NCI-H2107 treated with DMSO at 0.1 percent for 48 hours (cell line): ENCODE measurements around the gene UCHL5.
"Not testable (repeated sequence)": the region's sequence is repeated elsewhere in the genome, so short reads cannot be mapped to it uniquely, and the experiment has no call there.

Source experiments
- DNase-seq: peaks from one replicate; lab custom pipeline; 2025; ENCODE audit not compliant: unreplicated experiment; lab: John Stamatoyannopoulos, UW

Gene UCHL5

GRCh38 chr1:193013005-193013404 lies 46.2 kb downstream of the UCHL5 start:
- no peak for DNase-seq

GRCh38 chr1:193011406-193011805 lies 47.8 kb downstream of the UCHL5 start:
- no peak for DNase-seq

- no peak for DNase-seq
These were observed 49.7 kb downstream of the UCHL5 start for GRCh38 chr1:193009501-193009900.

GRCh38 chr1:193005785-193006184 lies 53.4 kb downstream of the UCHL5 start:
- no peak for DNase-seq

- DNase-seq = no peak
These were observed 60.6 kb downstream of the UCHL5 start for GRCh38 chr1:192998536-192998935.

- no peak for DNase-seq
These were observed 65.0 kb downstream of the UCHL5 start for GRCh38 chr1:192994141-192994540.

- DNase-seq = no peak
These were observed 65.6 kb downstream of the UCHL5 start for GRCh38 chr1:192993426-192994085.

- DNase-seq = not testable (repeated sequence)
These were observed 72.3 kb downstream of the UCHL5 start for GRCh38 chr1:192986748-192987334.

- DNase-seq = no peak
These were observed 72.9 kb downstream of the UCHL5 start for GRCh38 chr1:192986110-192986747.

- no peak for DNase-seq
These were observed 75.1 kb downstream of the UCHL5 start for GRCh38 chr1:192984080-192984479.

GRCh38 chr1:192983349-192983980 lies 75.7 kb downstream of the UCHL5 start:
- DNase-seq = no peak

- no peak for DNase-seq
These were observed 78.3 kb downstream of the UCHL5 start for GRCh38 chr1:192980856-192981255.

- not testable (repeated sequence) for DNase-seq
These were observed 78.8 kb downstream of the UCHL5 start for GRCh38 chr1:192980334-192980733.

- no peak for DNase-seq
These were observed 79.6 kb downstream of the UCHL5 start for GRCh38 chr1:192979542-192979941.

- DNase-seq = no peak
These were observed 80.9 kb downstream of the UCHL5 start for GRCh38 chr1:192978195-192978710.

GRCh38 chr1:192977089-192977706 lies 82.0 kb downstream of the UCHL5 start:
- DNase-seq = no peak

- DNase-seq = no peak
These were observed 82.6 kb downstream of the UCHL5 start for GRCh38 chr1:192976576-192976975.

GRCh38 chr1:192974701-192975100 lies 84.5 kb downstream of the UCHL5 start:
- DNase-seq = no peak

- DNase-seq = no peak
These were observed 85.2 kb downstream of the UCHL5 start for GRCh38 chr1:192973988-192974387.

- DNase-seq = no peak
These were observed 86.0 kb downstream of the UCHL5 start for GRCh38 chr1:192973202-192973601.

- no peak for DNase-seq
These were observed 90.1 kb downstream of the UCHL5 start for GRCh38 chr1:192969091-192969490.
